GM18519 (cell line): ENCODE results near the gene CLPTM1.
A peak's percentile ranks its signal among the peaks of the same experiment; 100 is the strongest.
"Not testable (repeated sequence)": the region's sequence is repeated elsewhere in the genome, so short reads cannot be mapped to it uniquely, and the experiment has no call there.

Source experiments
- ATAC-seq: cut with Tn5 transposase; IDR thresholded peaks from one replicate; pipeline ENCODE4 v1.9.1; 2021; ENCODE audit warnings: mild to moderate bottlenecking, moderate library complexity; ENCODE audit not compliant: unreplicated experiment, low FRiP score

CLPTM1 gene

DNA sequence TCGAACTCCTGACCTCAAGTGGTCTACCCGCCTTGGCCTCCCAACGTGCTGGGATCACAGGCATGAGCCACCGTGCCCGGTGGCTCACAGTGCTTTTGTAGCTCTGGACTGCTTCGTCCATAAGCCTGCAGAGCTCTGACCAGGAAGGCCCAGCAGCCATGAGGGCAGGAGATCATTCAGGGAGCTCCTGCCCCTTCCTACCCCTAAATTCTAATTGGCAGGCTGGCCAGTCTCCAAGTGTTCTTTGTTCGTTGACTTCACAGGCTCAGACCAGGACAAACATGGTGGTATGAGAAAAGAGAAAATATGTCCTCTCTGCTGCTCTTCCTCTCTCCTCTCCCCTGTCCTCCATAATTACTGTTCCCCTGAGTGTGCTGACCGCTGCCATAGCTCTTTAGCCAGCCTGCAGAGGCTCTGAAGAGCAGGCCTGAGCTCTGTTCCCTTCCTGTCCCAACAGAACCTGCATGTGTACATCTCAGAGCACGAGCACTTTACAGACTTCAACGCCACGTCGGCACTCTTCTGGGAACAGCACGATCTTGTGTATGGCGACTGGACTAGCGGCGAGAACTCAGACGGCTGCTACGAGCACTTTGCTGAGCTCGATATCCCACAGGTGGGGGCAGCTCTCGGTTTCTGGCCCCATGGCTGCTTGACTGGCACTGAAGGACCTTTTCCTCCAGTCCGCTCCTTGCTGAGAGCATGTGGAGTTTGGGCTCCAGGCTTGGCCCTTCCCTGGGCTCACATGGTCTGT is 19.0 kb downstream of the CLPTM1 start:
- no peak for ATAC-seq

DNA sequence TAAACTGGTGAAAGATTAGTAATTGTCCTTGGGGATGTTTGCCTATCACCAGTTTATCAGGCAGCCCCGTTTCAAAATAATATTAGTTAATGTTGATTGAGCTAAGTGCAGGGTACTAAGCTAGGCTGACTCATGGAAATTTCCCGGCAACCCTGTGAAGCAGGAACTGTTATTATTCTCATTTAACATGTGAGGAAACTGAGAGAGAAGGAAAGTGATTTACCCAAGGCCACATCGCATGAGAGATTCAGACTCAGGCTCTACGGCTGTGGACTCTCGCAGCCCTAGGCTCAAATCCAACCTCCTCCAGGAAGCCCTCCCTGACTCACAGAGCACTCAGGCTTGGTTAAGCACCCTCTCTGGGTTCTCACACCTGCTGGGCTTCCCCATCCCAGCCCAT is 19.7 kb downstream of the CLPTM1 start:
- ATAC-seq: no peak

DNA sequence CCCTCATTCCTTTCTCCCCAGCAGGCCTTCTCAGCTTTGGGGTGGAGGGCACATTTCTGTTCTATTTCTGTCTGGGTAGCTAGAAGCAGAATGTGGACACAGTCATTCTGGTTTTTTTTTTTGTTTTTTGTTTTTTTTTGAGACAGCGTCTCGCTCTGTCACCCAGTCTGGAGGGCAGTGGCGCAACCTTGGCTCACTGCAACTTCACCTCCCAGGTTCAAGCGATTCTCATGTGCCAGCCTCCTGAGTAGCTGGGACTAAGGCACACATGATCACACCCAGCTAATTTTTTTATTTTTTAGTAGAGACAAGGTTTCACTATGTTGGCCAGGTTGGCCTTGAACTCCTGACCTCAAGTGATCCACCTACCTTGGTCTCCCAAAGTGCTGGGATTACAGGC is 20.3 kb downstream of the CLPTM1 start:
- no peak for ATAC-seq

DNA sequence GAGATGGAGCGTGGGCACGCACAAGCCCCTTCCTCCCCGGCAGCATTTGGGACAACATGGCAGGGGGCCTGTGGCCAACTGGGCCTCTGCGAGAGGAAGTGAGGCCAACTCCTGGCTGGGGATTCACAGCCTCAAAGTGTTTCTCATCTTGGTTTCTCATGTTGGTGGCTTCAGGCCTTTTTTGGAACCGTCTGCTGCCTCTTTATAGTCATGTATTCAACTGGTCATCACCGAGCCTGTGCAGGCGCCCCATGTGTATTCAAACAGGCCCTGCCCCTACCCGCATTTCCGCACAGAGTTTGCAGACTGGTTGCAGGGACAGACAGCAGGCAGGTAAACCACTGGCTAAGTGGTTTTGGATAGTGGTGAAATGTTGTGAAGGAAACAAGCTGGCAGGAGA is 28.8 kb downstream of the CLPTM1 start:
- no peak for ATAC-seq

DNA sequence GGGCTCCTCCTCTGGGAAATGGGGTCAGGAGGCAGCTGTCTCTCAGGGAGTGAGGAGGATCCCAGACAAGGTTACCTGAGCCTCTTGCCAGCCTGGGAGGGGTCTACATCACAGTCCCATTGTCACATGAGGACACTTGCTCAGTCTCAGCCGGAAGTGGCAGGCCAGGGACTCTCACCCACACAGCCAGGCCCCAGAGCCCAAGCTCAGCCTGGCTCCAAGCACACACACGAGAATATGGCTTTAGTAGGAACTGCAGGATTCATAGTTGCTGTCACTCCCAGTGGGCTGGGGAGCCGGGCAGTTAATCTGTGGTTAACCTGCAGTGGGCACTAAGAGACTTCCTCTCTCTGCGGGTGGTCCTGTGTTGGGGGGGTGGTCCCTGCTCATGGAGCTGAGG is 30.3 kb downstream of the CLPTM1 start:
- no peak for ATAC-seq

DNA sequence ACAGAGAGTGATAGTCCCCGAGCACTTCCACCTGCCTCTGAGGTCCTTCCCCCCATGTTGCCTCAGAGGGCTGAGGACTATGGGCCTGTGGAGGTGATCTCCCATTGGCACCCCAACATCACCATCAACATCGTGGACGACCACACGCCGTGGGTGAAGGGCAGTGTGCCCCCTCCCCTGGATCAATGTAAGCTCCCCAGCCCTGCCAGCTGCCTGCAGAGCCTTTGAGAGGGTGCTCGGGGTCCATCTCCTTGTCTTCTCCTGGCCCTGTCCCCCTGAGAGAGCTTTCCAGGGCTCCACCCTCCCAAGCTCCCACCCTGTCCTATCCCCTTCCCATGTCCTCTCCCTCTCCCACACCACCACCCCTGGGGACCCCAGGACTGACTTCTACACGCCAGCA is 31.2 kb downstream of the CLPTM1 start:
- no peak for ATAC-seq

DNA sequence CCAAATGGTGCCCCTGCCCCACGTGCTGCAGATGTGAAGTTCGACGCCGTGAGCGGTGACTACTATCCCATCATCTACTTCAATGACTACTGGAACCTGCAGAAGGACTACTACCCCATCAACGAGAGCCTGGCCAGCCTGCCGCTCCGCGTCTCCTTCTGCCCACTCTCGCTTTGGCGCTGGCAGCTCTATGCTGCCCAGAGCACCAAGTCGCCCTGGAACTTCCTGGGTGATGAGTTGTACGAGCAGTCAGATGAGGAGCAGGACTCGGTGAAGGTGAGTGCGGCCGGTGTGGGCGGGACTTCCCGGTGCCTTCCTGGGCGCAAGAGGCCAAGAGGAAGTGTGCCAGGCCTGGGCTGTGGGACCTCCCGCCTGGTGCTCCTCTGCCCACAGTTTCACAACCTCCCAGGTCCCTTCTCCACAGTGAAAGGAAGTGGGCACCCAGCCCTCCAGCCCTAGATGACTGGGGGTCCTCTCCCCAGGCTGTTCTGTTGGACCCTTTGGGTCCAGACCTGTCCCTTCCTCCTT is 32.0 kb downstream of the CLPTM1 start:
- no peak for ATAC-seq

DNA sequence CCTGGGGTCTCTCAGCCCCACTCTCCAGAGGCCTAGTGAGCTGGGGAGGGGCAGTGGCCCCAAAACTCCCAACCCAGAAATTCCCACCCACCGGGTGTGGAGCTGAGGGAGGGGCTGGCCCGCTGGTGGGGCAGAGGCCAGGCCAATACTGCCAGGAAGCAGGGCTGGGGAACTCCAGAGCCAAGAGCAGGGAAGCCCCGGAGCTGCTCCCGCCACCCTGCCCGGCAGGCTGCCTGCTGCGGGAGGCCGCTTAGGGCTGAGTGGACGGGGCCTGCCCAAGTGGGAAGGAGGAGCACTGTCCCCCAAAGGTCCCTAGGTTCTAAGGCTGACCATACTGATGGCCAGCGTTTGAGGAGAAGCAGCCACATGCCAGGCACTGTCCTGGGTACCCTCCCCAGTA is 33.1 kb downstream of the CLPTM1 start:
- no peak for ATAC-seq

DNA sequence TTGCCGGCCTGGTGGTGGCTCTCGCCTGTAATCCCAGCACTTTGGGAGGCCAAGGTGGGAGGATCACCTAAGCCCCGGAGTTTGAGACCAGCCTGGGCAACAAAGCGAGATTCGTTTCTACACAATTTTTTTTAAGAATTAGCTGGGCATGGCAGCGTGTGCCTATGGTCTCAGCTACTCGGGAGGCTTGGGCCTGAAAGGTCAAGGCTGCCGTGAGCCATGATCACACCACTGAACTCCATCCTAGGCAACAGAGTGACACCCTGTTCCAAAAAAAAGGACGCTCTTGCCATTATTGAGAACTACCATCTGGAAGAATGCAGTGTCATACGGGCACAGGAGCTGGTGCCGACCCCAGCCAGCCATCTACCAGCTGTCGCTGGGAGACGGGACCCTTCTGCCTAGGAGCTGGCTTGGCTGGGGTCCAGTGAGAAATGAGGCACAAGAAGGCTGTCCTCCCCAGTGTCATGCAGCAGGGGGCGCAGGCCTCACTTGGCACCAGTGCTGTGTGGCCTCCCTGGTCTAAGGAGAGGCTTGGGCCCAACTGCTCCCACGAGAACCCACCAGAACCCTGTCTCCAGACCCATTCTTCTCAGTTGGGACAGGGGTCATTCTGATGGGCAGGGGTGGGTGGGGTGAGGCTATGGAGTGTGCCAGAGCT is 33.8 kb downstream of the CLPTM1 start:
- ATAC-seq: no peak

DNA sequence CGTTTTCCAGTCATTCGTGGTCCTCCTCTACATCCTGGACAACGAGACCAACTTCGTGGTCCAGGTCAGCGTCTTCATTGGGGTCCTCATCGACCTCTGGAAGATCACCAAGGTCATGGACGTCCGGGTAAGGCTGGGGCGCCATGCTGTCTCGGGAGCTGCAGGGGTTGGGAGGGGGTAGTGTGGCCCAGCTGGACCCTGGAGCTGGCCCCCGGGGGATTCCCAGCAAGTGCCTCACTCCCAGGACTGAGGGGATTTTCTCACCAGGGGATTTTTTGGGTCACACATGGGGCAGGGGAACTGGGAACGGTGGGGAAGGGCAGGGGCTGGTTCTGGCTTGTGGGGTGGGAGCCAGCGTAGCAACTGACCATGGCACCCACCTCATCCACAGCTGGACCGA is 35.3 kb downstream of the CLPTM1 start:
- ATAC-seq: no peak

DNA sequence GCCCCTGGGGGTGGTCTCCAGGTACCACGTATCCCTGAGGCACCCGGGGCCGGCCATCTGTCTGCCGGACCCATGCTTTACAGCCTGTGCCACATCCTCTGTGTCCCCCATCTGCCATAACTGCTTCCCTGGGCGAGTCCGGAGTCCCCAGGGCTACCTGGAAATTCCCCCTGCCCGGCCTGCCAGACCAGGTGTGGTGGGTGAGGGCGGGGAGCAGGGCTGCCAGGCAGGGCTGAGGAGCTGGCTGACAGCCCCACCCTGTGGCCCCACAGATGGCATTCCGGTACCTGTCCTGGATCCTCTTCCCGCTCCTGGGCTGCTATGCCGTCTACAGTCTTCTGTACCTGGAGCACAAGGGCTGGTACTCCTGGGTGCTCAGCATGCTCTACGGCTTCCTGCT is 35.8 kb downstream of the CLPTM1 start:
- ATAC-seq: no peak

DNA sequence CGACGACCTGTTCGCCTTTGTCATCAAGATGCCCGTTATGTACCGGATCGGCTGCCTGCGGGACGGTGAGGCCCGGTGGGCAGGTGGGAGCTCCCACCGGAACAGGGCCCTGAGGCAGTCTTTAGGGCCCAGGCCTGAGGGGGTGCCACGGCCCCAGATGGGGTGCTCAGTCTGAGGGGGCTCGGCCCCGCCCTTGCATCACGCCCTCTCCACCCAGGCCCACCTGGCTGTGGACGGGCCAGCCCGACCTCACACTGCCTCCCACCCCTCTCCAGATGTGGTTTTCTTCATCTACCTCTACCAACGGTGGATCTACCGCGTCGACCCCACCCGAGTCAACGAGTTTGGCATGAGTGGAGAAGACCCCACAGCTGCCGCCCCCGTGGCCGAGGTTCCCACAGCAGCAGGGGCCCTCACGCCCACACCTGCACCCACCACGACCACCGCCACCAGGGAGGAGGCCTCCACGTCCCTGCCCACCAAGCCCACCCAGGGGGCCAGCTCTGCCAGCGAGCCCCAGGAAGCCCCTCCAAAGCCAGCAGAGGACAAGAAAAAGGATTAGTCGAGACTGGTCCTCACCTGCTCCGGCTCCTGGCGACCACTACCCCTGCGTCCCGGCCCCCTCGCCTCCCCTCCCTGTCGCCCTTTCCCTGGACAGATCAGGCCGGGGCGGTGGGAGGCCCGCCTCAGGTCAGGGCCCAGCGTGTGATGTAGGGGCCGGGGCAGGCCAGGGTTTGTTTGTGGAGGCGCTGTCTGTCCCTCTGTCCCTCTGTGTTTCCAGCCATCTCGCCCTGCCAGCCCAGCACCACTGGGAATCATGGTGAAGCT is 37.4 kb downstream of the CLPTM1 start:
- no peak for ATAC-seq

DNA sequence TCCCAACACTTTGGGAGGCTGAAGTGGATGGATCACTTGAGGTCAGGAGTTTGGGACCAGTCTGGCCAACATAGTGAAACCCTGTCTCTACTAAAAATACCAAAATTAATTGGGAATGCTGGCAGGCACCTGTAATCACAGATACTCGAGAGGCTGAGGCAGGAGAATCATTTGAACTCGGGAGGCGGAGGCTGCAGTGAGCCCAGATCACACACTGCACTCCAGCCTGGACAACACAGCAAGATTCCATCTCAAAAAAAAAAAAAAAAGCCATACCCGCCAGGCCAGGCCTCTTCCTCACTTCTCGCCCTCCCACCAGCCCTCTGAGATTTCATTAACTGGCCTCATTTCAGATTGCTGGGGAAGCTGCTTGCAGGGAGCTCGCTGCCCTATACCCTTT is 38.3 kb downstream of the CLPTM1 start:
- ATAC-seq: no peak

DNA sequence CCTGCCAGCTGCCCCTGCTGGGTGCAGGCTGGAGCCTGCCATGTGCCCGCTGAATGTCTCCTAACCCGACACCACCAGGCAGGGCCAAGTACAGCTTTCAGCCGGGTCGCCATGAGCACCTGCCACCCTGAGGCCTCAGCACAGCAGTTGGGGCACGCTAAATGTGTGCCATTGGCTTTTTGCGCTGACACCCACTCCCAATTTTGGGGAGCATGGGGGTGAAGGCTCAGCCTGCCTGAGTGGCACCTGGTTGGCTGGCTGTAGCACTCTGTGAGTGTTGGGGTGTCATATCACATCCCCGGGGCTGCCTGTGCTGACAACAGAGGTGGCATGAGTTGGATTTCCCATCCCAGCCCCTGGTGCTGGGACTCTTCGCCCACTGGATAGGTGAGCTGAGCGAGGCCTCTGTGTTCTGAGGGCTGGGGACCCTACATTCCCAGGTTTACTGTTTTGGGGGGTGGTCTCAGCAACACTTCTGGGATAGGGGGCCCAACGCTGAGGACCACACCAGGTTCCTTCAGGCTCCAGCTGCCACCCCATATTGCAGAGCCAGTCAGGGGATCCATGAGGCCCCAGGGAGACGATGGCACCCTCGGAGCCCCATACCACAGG is 38.9 kb downstream of the CLPTM1 start:
- no peak for ATAC-seq

DNA sequence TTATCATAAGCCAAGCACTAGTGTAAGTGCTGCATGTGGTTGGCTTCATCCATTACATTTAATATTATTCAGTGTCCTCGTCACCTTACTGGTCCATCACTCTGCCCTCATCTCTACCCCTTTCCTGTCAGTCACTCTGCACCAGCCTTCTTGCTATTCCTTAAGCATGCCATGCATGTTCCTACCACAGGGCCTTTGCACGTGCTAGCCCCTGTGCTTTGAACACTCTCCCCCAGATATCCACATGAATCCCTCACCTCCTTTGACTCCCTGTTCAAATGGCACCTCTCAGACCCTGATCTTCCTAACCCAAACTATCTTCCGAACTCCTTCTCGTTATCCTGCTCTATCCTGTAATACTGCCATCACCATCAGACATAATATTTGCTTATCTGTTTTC is 42.8 kb downstream of the CLPTM1 start:
- no peak for ATAC-seq

DNA sequence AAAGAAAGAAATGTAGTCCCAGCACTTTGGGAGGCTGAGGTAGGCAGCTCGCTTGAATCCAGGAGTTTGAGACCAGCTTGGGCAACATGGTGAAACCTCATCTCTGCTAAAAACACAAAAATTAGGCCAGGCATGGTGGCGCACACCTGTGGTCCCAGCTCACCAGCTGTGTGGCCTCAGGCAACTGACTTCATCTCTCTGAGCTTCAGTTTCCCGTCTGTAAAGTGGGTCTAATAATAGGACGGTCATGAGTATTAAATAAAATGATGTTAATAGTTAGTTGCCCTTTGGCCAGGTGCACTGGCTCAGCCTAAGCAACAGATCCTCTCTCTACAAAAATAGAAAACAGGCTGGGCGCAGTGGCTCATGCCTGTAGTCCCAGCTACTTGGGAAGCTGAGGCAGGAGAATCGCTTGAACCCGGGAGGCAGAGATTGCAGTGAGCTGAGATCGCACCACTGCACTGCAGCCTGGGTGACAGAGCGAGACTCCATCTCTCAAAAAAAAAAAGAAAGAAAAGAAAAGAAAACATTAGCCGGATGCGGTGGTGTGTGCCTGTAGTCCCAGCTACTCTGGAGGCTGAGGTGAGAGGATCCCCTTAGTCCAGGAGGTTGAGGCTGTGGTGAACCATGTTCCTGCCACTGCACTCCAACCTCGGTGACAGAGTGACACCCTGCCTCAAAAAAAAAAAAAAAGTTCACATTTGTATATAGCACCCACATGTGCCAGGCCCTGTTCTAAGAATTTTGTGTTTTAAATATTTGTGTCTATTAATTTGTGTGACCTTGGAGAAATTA is 44.1 kb downstream of the CLPTM1 start:
- ATAC-seq: not testable (repeated sequence)

DNA sequence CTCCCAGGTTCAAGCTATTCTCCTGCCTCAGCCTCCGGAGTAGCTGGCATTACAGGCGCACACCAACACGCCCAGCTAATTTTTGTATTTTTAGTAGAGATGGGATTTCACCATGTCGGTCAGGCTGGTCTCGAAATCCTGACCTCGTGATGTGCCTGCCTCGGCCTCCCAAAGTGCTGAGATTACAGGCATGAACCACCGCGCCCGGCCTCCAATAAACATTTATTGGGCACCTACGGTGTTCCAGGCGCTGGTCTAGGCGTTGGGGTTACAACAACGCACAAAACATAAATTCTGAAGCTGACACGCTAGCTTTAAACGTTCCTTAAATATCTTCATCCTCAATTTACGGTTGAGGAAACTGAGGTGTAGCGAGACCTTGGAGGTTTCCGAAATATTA is 45.5 kb downstream of the CLPTM1 start:
- ATAC-seq: not testable (repeated sequence)

DNA sequence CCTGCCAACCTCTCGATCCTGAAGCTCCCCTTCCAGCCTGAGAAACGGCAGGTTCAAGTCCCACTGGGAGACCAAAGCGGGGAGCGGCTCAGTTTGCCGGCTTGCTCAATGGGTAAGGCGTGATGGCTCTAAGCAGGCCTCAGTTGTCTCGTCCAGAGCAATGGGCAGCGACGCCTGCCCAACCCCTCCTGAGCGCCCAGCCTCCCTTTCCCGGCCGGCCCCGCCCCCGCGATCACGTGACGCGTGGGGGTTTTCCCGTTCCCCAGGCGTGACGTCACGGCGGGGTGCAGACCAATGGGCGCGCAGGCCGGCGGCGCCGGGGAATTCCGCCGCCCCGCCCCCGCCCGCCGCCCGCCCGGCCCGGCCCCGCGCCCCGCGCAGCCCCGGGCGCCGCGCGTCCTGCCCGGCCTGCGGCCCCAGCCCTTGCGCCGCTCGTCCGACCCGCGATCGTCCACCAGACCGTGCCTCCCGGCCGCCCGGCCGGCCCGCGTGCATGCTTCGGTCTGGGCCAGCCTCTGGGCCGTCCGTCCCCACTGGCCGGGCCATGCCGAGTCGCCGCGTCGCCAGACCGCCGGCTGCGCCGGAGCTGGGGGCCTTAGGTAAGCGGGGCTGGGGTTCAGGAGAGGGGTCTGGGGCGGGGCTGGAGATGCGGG is 46.0 kb downstream of the CLPTM1 start, which contains the start of gene RELB:
RELB (plus strand) TSS at position 378 of the 653 bp plus-strand sequence; CDS start at position 494, 116 bp downstream.
- ATAC-seq: peak; percentile 28

DNA sequence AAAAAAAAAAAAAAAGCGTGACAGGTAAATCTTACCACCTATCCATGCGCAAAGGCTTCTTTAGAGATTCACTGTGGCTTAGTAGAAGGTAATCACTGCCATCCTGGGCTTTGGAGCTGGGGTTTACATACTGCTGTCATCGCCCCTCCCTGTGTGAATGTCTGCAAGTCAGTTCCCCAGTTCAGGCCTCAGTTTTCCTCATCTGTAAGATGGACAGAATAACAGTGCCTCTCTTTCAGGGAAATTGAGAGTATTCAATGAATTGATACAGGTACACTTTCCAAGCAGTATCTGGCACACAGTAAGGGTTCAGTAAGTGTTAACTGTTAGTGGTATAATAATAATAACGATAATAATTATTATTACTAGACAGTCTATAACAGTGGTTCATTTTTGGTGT is 48.3 kb downstream of the CLPTM1 start:
- ATAC-seq: no peak
